Common myeloid progenitor, CD34-positive (primary cell): ENCODE measurements around the gene SLC30A2.

ENCODE experiments used
- CTCF ChIA-PET: fragments of 350-600 bp; sonication (Branson Sonifier 250); formaldehyde crosslinking; loops from one replicate; lab custom pipeline; 2021; ENCODE audit warnings: antibody characterized with exemption; lab: Charles Lee
- POLR2A ChIA-PET: fragments of 350-600 bp; sonication (Branson Sonifier 250); formaldehyde crosslinking; loops from one replicate; lab custom pipeline; 2021; ENCODE audit warnings: antibody characterized with exemption; lab: Charles Lee
- DNase-seq, 3 donors: peaks; one replicate each; pipeline versions ENCODE4 v3.0.0 to v3.0.0-alpha.2; 2013
- H3K27ac ChIP-seq, 2 experiments: 1 replicate in 1 of 2; 2 replicates in 1 of 2; pipeline ENCODE4 v1.7.0; 2013; ENCODE audit warnings: inconsistent platforms in 2 of 2, low read length in 2 of 2, mild to moderate bottlenecking in 2 of 2, low read depth in 1 of 2, moderate library complexity in 1 of 2; ENCODE audit not compliant: severe bottlenecking in 2 of 2, insufficient read depth in 1 of 2, poor library complexity in 1 of 2
- H3K27me3 ChIP-seq, 5 experiments: replicated peaks in 2 of 5; 1 replicate in 3 of 5; 2 replicates in 2 of 5; pipeline versions ENCODE4 v1.6.1 to v1.7.0; 2013; ENCODE audit warnings: low read length in 4 of 5, mild to moderate bottlenecking in 2 of 5, moderate library complexity in 2 of 5, inconsistent platforms in 1 of 5; ENCODE audit not compliant: insufficient read depth in 5 of 5, control insufficient read depth in 4 of 5
- H3K36me3 ChIP-seq, 4 experiments: 1 replicate in 2 of 4; 2 replicates in 2 of 4; pipeline versions ENCODE4 v1.6.1 to v1.7.0; 2013; ENCODE audit warnings: low read length in 3 of 4, control low read depth in 1 of 4, mild to moderate bottlenecking in 1 of 4; ENCODE audit not compliant: control insufficient read depth in 4 of 4, insufficient read depth in 4 of 4
- H3K4me1 ChIP-seq, 4 experiments: 1 replicate in 3 of 4; 2 replicates in 1 of 4; pipeline versions ENCODE4 v1.6.1 to v1.7.1; 2013; ENCODE audit warnings: low read length in 3 of 4, mild to moderate bottlenecking in 3 of 4, control low read depth in 1 of 4, inconsistent platforms in 1 of 4, moderate library complexity in 1 of 4; ENCODE audit not compliant: control insufficient read depth in 4 of 4, insufficient read depth in 4 of 4; ENCODE audit errors: control extremely low read depth in 1 of 4
- H3K4me3 ChIP-seq, 7 experiments: 1 replicate in 4 of 7; 2 replicates in 3 of 7; pipeline versions ENCODE4 v1.5.1 to v1.7.0; 2013; ENCODE audit warnings: mild to moderate bottlenecking in 7 of 7, low read length in 6 of 7, moderate library complexity in 6 of 7, inconsistent platforms in 2 of 7, low read depth in 2 of 7, control low read depth in 1 of 7; ENCODE audit not compliant: insufficient read depth in 4 of 7, control insufficient read depth in 1 of 7; ENCODE audit errors: extremely low read depth in 1 of 7
- H3K9me3 ChIP-seq, 5 experiments: 1 replicate in 4 of 5; 2 replicates in 1 of 5; pipeline versions ENCODE4 v1.6.1 to v1.7.1; 2013; ENCODE audit warnings: low read length in 4 of 5, mild to moderate bottlenecking in 2 of 5, inconsistent platforms in 1 of 5, low read depth in 1 of 5, moderate library complexity in 1 of 5; ENCODE audit not compliant: control insufficient read depth in 4 of 5, insufficient read depth in 2 of 5; ENCODE audit errors: control extremely low read depth in 1 of 5
- WGBS: methylation state at CpG from one replicate; pipeline ENCODE4 v1.1.5; 2013; ENCODE audit not compliant: insufficient coverage; 5-methylcytosine and 5-hydroxymethylcytosine counted together

SLC30A2 gene

GRCh38 chr1:26060832-26061574 is 15.1 kb upstream of the SLC30A2 start:
- Histone ChIP-seq H3K9me3 (no peaks in the 10 kb centered on the region), H3K4me3 (no peak overlapping the region), H3K4me1 (no peaks in the 10 kb centered on the region), H3K27ac (no peak overlapping the region), H3K36me3 (no peaks in the 10 kb centered on the region), H3K27me3 (peaks cover 0 to 9% (median 2%) of the 10 kb centered on the region in 5 experiments)
- POLR2A ChIA-PET = no interaction called here
- no peak for DNase-seq
- CTCF ChIA-PET = interaction anchor here (1.9 to 2.9 kb wide), 2 partner anchors 13 to 19 kb away, joined by 6 read pairs; no protein-coding TSS in a partner anchor
- 97% methylated on average over 12 of the region's 12 CpGs for WGBS

GRCh38 chr1:26059906-26060305 is 14.0 kb upstream of the SLC30A2 start:
- Histone ChIP-seq H3K4me1 (no peaks in the 10 kb centered on the region), H3K27ac (no peak overlapping the region), H3K36me3 (no peaks in the 10 kb centered on the region), H3K9me3 (no peaks in the 10 kb centered on the region), H3K27me3 (peaks cover 0 to 9% (median 5%) of the 10 kb centered on the region in 5 experiments), H3K4me3 (no peak overlapping the region)
- no peak for DNase-seq
- CTCF ChIA-PET = interaction anchor here (1.0 to 2.9 kb wide), 5 partner anchors 12 to 164 kb away, joined by 3 to 9 read pairs (median 5); partner anchors contain the start of gene SLC30A2
- 92% methylated on average over 5 of the region's 7 CpGs for WGBS
- POLR2A ChIA-PET = no interaction called here

- H3K9me3 ChIP-seq = no peaks in the 10 kb centered on the region
- no peak overlapping the region for H3K27ac ChIP-seq
- POLR2A ChIA-PET = interaction anchor here (0.7 kb wide), 1 partner anchor 14 kb away, joined by 3 read pairs; no protein-coding TSS in a partner anchor
- no peak for DNase-seq
- no peaks in the 10 kb centered on the region for H3K36me3 ChIP-seq
- no peaks in the 10 kb centered on the region for H3K4me1 ChIP-seq
- H3K4me3 ChIP-seq = no peak overlapping the region
- WGBS = 90% methylated on average over 5 of the region's 5 CpGs
- peaks cover 2 to 20% (median 11%) of the 10 kb centered on the region in 5 experiments for H3K27me3 ChIP-seq
- CTCF ChIA-PET = interaction anchor here (1.7 to 2.9 kb wide), 3 partner anchors 10 to 13 kb away, joined by 5 to 9 read pairs (median 6); partner anchors contain the start of gene SLC30A2
Observed at GRCh38 chr1:26058052-26058595, 12.2 kb upstream of the SLC30A2 start.

DNA sequence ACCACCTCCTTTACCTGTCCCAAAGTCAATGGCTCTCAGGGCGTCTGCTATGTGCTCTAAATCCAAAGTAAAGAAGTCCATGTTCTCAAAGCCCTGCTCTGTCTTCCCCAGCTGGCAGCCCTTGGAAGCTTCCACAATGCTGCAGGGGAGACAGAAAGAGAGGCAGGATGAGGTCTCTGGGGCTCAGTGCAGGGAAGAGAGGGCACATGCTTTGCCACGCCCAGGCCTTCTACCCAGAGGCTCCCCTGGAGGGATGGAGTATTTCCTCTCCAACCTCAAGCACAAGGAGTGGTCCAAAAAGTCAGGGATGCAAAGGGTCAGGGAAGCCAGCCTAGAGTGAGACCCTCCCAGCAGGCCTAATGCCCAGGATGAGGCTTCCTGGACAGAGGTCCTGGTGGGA is 11.3 kb upstream of the SLC30A2 start:
- no peak for DNase-seq
- Histone ChIP-seq H3K36me3 (no peaks in the 10 kb centered on the region), H3K27me3 (peaks cover 2 to 24% (median 11%) of the 10 kb centered on the region in 5 experiments), H3K4me3 (no peak overlapping the region), H3K9me3 (no peaks in the 10 kb centered on the region), H3K27ac (no peak overlapping the region), H3K4me1 (no peaks in the 10 kb centered on the region)
- CTCF ChIA-PET = interaction anchor here (1.7 kb wide), 1 partner anchor 13 kb away, joined by 5 read pairs; no protein-coding TSS in a partner anchor
- POLR2A ChIA-PET = no interaction called here
- whole genome bisulfite sequencing = 78% methylated on average over 1 of the region's 2 CpGs

DNA sequence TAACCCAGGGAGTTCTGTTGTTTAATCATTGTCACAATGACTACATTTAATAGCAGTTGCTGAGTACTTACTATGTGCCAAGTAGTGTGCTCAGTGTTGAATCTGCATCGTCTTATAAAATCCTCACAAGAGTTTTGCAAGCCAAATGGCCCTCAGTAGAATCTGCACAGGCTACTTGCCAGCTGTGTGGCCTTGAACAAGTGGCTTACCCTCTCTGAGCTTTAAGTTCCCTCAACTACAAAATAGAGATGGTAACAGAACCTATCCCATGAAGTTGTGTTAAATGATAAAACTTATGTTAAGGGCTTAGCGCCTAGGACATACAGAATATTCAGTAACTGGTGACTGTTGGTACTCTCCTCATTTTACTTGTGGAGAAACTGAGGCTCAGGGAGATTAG is 9.1 kb upstream of the SLC30A2 start:
- ChIA-PET POLR2A (no interaction called here), CTCF (interaction anchor here (1.1 to 3.0 kb wide), 2 partner anchors 10 to 20 kb away, joined by 3 to 10 read pairs; no protein-coding TSS in a partner anchor)
- no peak overlapping the region for H3K4me3 ChIP-seq
- H3K9me3 ChIP-seq = no peaks in the 10 kb centered on the region
- DNase-seq = no peak
- no peak overlapping the region for H3K27ac ChIP-seq
- no peaks in the 10 kb centered on the region for H3K36me3 ChIP-seq
- WGBS = 96% methylated on average over 2 of the region's 2 CpGs
- H3K27me3 ChIP-seq = peaks cover 2 to 21% (median 11%) of the 10 kb centered on the region in 5 experiments
- H3K4me1 ChIP-seq = peaks cover 0 to 11% (median 4%) of the 10 kb centered on the region in 4 experiments

DNA sequence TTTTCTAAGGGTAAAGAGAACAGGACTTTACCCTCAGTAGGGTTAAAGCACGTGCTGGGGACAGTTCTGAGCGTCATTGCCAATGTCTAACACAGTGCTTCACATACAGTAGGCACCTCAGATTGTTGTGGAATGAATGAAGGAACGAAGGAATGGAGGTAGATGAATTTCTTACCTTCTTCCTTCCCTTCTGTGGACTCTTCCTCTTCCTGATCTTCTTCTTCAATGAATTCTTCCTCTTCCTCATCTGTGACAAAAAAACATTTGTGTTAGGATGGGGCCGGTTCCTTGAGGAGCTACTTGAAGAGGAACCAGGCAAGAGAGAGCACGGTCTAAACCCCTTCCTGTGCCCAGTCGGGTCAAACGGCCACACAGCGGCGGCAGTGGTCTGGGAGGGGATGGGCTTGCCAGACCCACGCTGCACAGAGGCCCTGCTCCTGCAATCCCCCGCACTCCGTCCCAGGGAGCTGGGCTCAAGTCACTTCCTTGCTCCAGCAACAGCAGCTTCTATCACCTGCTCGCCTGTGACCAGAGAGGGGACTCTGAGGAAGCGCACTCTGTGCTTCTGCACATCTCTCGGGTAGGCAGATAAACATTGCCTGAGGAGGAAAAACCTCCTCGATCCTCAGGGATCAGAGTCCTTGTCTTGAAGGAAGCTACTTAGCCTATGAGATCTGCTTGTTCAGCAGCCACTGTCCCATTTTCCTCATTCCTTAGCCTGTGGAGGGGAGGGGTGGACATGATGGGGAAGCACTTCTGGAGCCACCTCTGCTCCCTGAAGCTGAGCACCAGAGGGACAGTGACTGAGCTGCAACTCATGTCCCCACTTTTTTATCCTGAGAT is 8.0 kb upstream of the SLC30A2 start:
- Histone ChIP-seq H3K4me3 (no peak overlapping the region), H3K9me3 (no peaks in the 10 kb centered on the region), H3K4me1 (peaks cover 0 to 11% (median 4%) of the 10 kb centered on the region in 4 experiments), H3K27ac (no peak overlapping the region), H3K27me3 (peaks cover 2 to 28% (median 16%) of the 10 kb centered on the region in 5 experiments), H3K36me3 (no peaks in the 10 kb centered on the region)
- POLR2A ChIA-PET = interaction anchor here (1.1 kb wide), 1 partner anchor 9 kb away, joined by 4 read pairs; no protein-coding TSS in a partner anchor
- DNase-seq = no peak
- 48% methylated on average over 12 of the region's 16 CpGs for WGBS
- CTCF ChIA-PET = interaction anchor here (0.9 to 3.0 kb wide), 4 partner anchors 11 to 19 kb away, joined by 3 to 10 read pairs (median 3); no protein-coding TSS in a partner anchor
